H1 (cell line): ENCODE measurements around the gene KCNH6. TPM values are rescaled to one million over a fixed set of nuclear protein-coding genes. Genes with fewer than 3 reads are reported as not detected.

Experiments used
- CTCF ChIA-PET: fragments of 300-600 bp; sonication (Branson Sonifier 250); formaldehyde crosslinking; loops from one replicate; lab custom pipeline; 2021; ENCODE audit not compliant: partially characterized antibody; lab: Charles Lee
- POLR2A ChIA-PET: fragments of 300-600 bp; sonication (Branson Sonifier 250); formaldehyde crosslinking; loops from one replicate; lab custom pipeline; 2021; ENCODE audit warnings: inconsistent platforms; ENCODE audit not compliant: partially characterized antibody; lab: Charles Lee
- DNase-seq, 2 experiments: peaks; one replicate each; pipeline versions ENCODE4 v3.0.0 to v3.0.0-alpha.2; 2010 to 2022; ENCODE audit warnings: low spot score in 2 of 2, low read depth in 1 of 2, mixed read lengths in 1 of 2
- FAIRE-seq: peaks from 2 replicates; lab custom pipeline; 2011; peaks lifted over from hg19 to GRCh38; lab: Jason Lieb, UNC
- H2AFZ ChIP-seq: 2 replicates; pipeline ENCODE4 v1.8.1; 2012; ENCODE audit warnings: low read length, inconsistent platforms
- H2AK5ac ChIP-seq: 2 replicates; pipeline ENCODE4 v1.6.1; 2013; ENCODE audit warnings: low read depth, low read length
- H2BK120ac ChIP-seq: replicated peaks from 2 replicates; pipeline ENCODE3; 2013; ENCODE audit warnings: low read depth, low read length, inconsistent platforms
- H2BK12ac ChIP-seq: 2 replicates; pipeline ENCODE4 v1.6.1; 2013; ENCODE audit warnings: low read depth, low read length
- H2BK15ac ChIP-seq: 2 replicates; pipeline ENCODE4 v1.6.1; 2013; ENCODE audit warnings: low read length
- H2BK20ac ChIP-seq: 2 replicates; pipeline ENCODE4 v1.6.1; 2013; ENCODE audit warnings: low read length
- H2BK5ac ChIP-seq: 2 replicates; pipeline ENCODE4 v1.6.1; 2013; ENCODE audit warnings: low read depth, low read length
- H3K14ac ChIP-seq: 2 replicates; pipeline ENCODE4 v1.6.1; 2013; ENCODE audit warnings: inconsistent platforms; ENCODE audit not compliant: insufficient read length
- H3K18ac ChIP-seq: 2 replicates; pipeline ENCODE4 v1.6.1; 2013; ENCODE audit warnings: low read length; ENCODE audit errors: extremely low read depth
- H3K23ac ChIP-seq: 2 replicates; pipeline ENCODE4 v1.6.1; 2013; ENCODE audit warnings: inconsistent platforms; ENCODE audit not compliant: insufficient read length
- H3K23me2 ChIP-seq: 2 replicates; pipeline ENCODE4 v1.6.1; 2013; ENCODE audit warnings: low read depth, low read length
- H3K27ac ChIP-seq: 2 replicates; pipeline ENCODE4 v1.6.1; 2011; ENCODE audit warnings: low read depth, low read length, inconsistent platforms
- H3K27me3 ChIP-seq, 4 experiments: replicated peaks in 1 of 4; 1 replicate in 1 of 4; 2 replicates in 3 of 4; pipeline versions ENCODE4 v1.6.1 to v1.8.1; 2011 to 2013; ENCODE audit warnings: low read length in 3 of 4, mild to moderate bottlenecking in 3 of 4, inconsistent platforms in 2 of 4, mixed read lengths in 2 of 4, moderate library complexity in 1 of 4; ENCODE audit not compliant: control insufficient read depth in 3 of 4, insufficient read depth in 3 of 4; ENCODE audit errors: extremely low read depth in 1 of 4
- H3K36me3 ChIP-seq, 4 experiments: 2 replicates each; pipeline versions ENCODE4 v1.6.1 to v1.8.1; 2011 to 2013; ENCODE audit warnings: mild to moderate bottlenecking in 4 of 4, low read length in 3 of 4, moderate library complexity in 2 of 4, control low read depth in 1 of 4, inconsistent platforms in 1 of 4; ENCODE audit not compliant: insufficient read depth in 4 of 4, control insufficient read depth in 2 of 4
- H3K4ac ChIP-seq: replicated peaks from 2 replicates; pipeline ENCODE3; 2013; ENCODE audit warnings: low read length, low read depth, mixed read lengths, inconsistent platforms; ENCODE audit not compliant: insufficient read length
- H3K4me1 ChIP-seq, 4 experiments: replicated peaks in 1 of 4; 1 replicate in 1 of 4; 2 replicates in 3 of 4; pipeline versions ENCODE4 v1.6.1 to v1.8.1; 2011 to 2013; ENCODE audit warnings: low read length in 3 of 4, inconsistent platforms in 2 of 4, mixed read lengths in 1 of 4; ENCODE audit not compliant: insufficient read depth in 4 of 4, control insufficient read depth in 3 of 4
- H3K4me2 ChIP-seq, 2 experiments: 2 replicates each; pipeline versions ENCODE4 v1.6.1 to v1.8.1; 2011 to 2013; ENCODE audit warnings: low read depth in 2 of 2, low read length in 2 of 2, control low read depth in 1 of 2, inconsistent platforms in 1 of 2, mild to moderate bottlenecking in 1 of 2; ENCODE audit not compliant: insufficient read depth in 1 of 2
- H3K4me3 ChIP-seq, 4 experiments: fragments of 200-600, 300-600 bp in 1 of 4; sonication (generic), shearing (Covaris generic), sonication (Bioruptor Twin) in 1 of 4; 2 replicates each; pipeline versions ENCODE4 v1.5.1 to v1.8.1; 2011 to 2016; ENCODE audit warnings: low read length in 4 of 4, low read depth in 3 of 4, control low read depth in 2 of 4, inconsistent platforms in 2 of 4, mild to moderate bottlenecking in 2 of 4, mixed read lengths in 1 of 4, moderate library complexity in 1 of 4; ENCODE audit not compliant: insufficient read depth in 2 of 4; ENCODE audit errors: extremely low read depth in 1 of 4
- H3K56ac ChIP-seq: replicated peaks from 2 replicates; pipeline ENCODE3; 2013; ENCODE audit warnings: low read depth, mild to moderate bottlenecking, mixed read lengths, low read length, inconsistent platforms; ENCODE audit not compliant: insufficient read length
- H3K79me1 ChIP-seq: 2 replicates; pipeline ENCODE4 v1.6.1; 2013; ENCODE audit warnings: low read depth, low read length, control low read depth
- H3K79me2 ChIP-seq, 2 experiments: 2 replicates each; pipeline versions ENCODE4 v1.6.1 to v1.8.1; 2012 to 2013; ENCODE audit warnings: low read length in 2 of 2, mild to moderate bottlenecking in 2 of 2, inconsistent platforms in 1 of 2; ENCODE audit not compliant: insufficient read depth in 2 of 2, control insufficient read depth in 1 of 2
- H3K9ac ChIP-seq, 4 experiments: replicated peaks in 1 of 4; 1 replicate in 1 of 4; 2 replicates in 3 of 4; pipeline versions ENCODE4 v1.6.1 to v1.8.1; 2011 to 2013; ENCODE audit warnings: low read depth in 3 of 4, low read length in 3 of 4, control low read depth in 2 of 4, mild to moderate bottlenecking in 2 of 4, moderate library complexity in 2 of 4, inconsistent platforms in 1 of 4; ENCODE audit errors: extremely low read depth in 1 of 4
- H3K9me3 ChIP-seq, 2 experiments: 2 replicates each; pipeline versions ENCODE4 v1.6.1 to v1.8.1; 2012 to 2013; ENCODE audit warnings: mild to moderate bottlenecking in 2 of 2, moderate library complexity in 2 of 2, control low read depth in 1 of 2, inconsistent platforms in 1 of 2, low read depth in 1 of 2, low read length in 1 of 2, mixed read lengths in 1 of 2; ENCODE audit not compliant: insufficient read depth in 2 of 2
- H4K20me1 ChIP-seq, 2 experiments: replicated peaks in 1 of 2; 2 replicates each; pipeline versions ENCODE3 to v1.8.1; 2011 to 2013; ENCODE audit warnings: inconsistent platforms in 2 of 2, low read length in 2 of 2, mild to moderate bottlenecking in 1 of 2; ENCODE audit not compliant: insufficient read depth in 2 of 2, control insufficient read depth in 1 of 2
- H4K5ac ChIP-seq: 2 replicates; pipeline ENCODE4 v1.6.1; 2013; ENCODE audit warnings: low read length, low read depth, mixed read lengths, inconsistent platforms; ENCODE audit not compliant: insufficient read length
- H4K8ac ChIP-seq: 2 replicates; pipeline ENCODE4 v1.8.0; 2013; ENCODE audit warnings: mild to moderate bottlenecking, moderate library complexity, low read length, inconsistent platforms; ENCODE audit not compliant: insufficient read depth; ENCODE audit errors: extremely low read depth
- H4K91ac ChIP-seq: replicated peaks from 2 replicates; pipeline ENCODE3; 2013; ENCODE audit warnings: low read length, mixed read lengths, inconsistent platforms; ENCODE audit not compliant: insufficient read length
- POLR2AphosphoS5 ChIP-seq: IDR thresholded peaks from 2 replicates; pipeline ENCODE4 v1.6.1; 2011; ENCODE audit warnings: low read depth, low read length
- SAP30 ChIP-seq: fragments of 300-600 bp; sonication (generic); IDR thresholded peaks from 2 replicates; pipeline ENCODE4 v1.7.1; 2012; ENCODE audit warnings: low read length, moderate library complexity, mild to moderate bottlenecking, inconsistent platforms; ENCODE audit not compliant: insufficient read depth, insufficient replicate concordance
- WGBS, 2 experiments: shearing (Covaris generic) in 1 of 2; methylation state at CpG; one replicate each; pipeline versions ENCODE4 v1.1.6 to v1.1.7; 2013 to 2015; ENCODE audit warnings: low lambda C conversion rate in 2 of 2, mixed read lengths in 2 of 2, inconsistent platforms in 1 of 2, low coverage in 1 of 2, missing lambda C conversion rate in 1 of 2; ENCODE audit not compliant: insufficient replicate concordance in 2 of 2, insufficient coverage in 1 of 2, insufficient read length in 1 of 2; ENCODE audit errors: extremely low coverage in 1 of 2, missing lambda C conversion rate in 1 of 2; 5-methylcytosine and 5-hydroxymethylcytosine counted together
- polyA plus RNA-seq, 7 experiments: library from polyadenylated mRNA; depleted of rRNA in 3 of 7; stranded (reverse) in 5 of 7; unstranded in 2 of 7; fragments of >200 nt in 5 of 7; fragments of 200-250 nt in 2 of 7; gene quantifications; 1 replicate in 5 of 7; 2 replicates in 1 of 7; 4 replicates in 1 of 7; pipeline versions ENCODE4 v1.2.1 to v1.2.3, GENCODE V29; 2011 to 2013; ENCODE audit warnings: missing spikeins in 2 of 7, mixed read lengths in 2 of 7
- total RNA-seq: library from RNA; stranded (reverse); fragmentation: NEBNext Ultra II Directional; extraction: Animal tissue kit (Norgen Biotek cat#: 25700); gene quantifications from 2 replicates; pipeline ENCODE4 v1.2.1, GENCODE V29; 2021
- TF ChIP-seq, protein P1 (sequence below): IDR thresholded peaks from 2 replicates; pipeline ENCODE4 v1.6.1; 2011; ENCODE audit warnings: low read length, improper control_type of control experiment

KCNH6 gene
- total and polyA plus RNA-seq, 2 of the 8 experiments (the other 6 are each of a cell fraction or from before 2014, with no cell fraction given), result 1.8 to 3.6 TPM

DNA sequence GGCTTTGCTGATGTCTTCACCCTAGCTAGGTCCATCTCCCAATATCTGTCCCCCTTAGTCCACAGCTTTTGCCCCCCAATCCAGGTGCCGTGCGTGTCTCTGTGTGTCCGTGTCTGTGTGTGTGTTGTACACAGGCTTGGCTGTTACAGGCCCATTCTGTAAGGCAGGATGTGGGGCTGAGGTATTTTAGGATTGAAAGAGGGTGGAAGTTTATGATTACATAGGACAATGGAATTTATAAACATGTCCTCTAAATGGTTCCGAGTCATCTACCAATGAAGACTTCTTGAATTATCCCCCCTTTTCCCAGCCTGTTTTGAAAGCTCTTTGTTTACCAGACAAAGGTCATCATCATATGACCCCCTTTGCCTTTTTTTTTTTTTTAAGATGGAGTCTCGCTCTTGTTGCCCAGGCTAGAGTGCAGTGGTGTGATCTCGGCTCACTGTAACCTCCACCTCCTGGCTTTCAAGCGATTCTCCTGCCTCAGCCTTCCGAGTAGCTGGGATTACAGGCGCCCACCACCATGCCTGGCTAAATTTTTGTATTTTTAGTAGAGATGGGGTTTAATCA is 24.4 kb upstream of the KCNH6 start:
- Histone ChIP-seq H2BK12ac (no peak overlapping the region), H3K9ac (no peak overlapping the region), H3K4ac (no peak overlapping the region), H4K20me1 (peaks cover 0 to 2% of the 10 kb centered on the region in 2 experiments), H3K23ac (no peak overlapping the region), H3K9me3 (no peaks in the 10 kb centered on the region), H4K91ac (no peak overlapping the region), H4K5ac (no peak overlapping the region), H3K4me1 (peaks cover 0 to 6% (median 0%) of the 10 kb centered on the region in 4 experiments; a peak in 1 of 7 replicates), H3K27me3 (no peaks in the 10 kb centered on the region), H3K18ac (no peak overlapping the region; the same call in 1 of the 2 replicates), H3K4me3 (no peak overlapping the region), H3K23me2 (no peaks in the 10 kb centered on the region; the same call in 1 of the 2 replicates), H3K14ac (no peak overlapping the region), H2BK5ac (no peak overlapping the region), H3K56ac (no peak overlapping the region), H3K27ac (no peak overlapping the region), H2BK15ac (peak overlapping the region; percentile 88; the same call in 1 of the 2 replicates), H2AFZ (no peak overlapping the region), H2BK120ac (no peak overlapping the region), H3K79me1 (no peaks in the 10 kb centered on the region), H3K79me2 (no peaks in the 10 kb centered on the region), H3K36me3 (no peaks in the 10 kb centered on the region), H3K4me2 (no peak overlapping the region), H2AK5ac (0 out of 2 replicates have a peak overlapping the region, but pooled peaks have one; percentile 65), H2BK20ac (no peak overlapping the region), H4K8ac (no peak overlapping the region)
- TF ChIP-seq SAP30 (no peak), POLR2AphosphoS5 (no peak)
- TF ChIP-seq, protein P1, sequence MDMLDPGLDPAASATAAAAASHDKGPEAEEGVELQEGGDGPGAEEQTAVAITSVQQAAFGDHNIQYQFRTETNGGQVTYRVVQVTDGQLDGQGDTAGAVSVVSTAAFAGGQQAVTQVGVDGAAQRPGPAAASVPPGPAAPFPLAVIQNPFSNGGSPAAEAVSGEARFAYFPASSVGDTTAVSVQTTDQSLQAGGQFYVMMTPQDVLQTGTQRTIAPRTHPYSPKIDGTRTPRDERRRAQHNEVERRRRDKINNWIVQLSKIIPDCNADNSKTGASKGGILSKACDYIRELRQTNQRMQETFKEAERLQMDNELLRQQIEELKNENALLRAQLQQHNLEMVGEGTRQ, result no peak
- DNase-seq (no peak), FAIRE-seq (no peak)
- 84% methylated on average over 8 of the region's 9 CpGs; no CpG with 5 or more reads in 1 of the 2 experiments for WGBS, 2 experiments
- CTCF ChIA-PET, result interaction anchor here (0.6 to 6.6 kb wide), 14 partner anchors 9 to 113 kb away, joined by 3 to 43 read pairs (median 6); partner anchors contain the start of gene DCAF7
- POLR2A ChIA-PET, result no interaction called here
